Lower leg skin (tissue), 3 donors: ENCODE results near the gene ZNF816.

Source experiments
- CTCF ChIP-seq, 3 donors: fragments of 450-650 bp; IDR thresholded peaks; one replicate each; pipeline ENCODE4 v1.5.1; 2016; ENCODE audit warnings: antibody characterized with exemption in 3 of 3, mild to moderate bottlenecking in 3 of 3, moderate library complexity in 2 of 3
- POLR2A ChIP-seq, 2 donors: fragments of 450-650 bp; IDR thresholded peaks; one replicate each; pipeline ENCODE4 v1.6.1; 2016 to 2017; ENCODE audit warnings: antibody characterized with exemption in 2 of 2, mild to moderate bottlenecking in 1 of 2, moderate library complexity in 1 of 2

GRCh38 chr19:52992109-52993004 is 29.7 kb upstream of the ZNF816 start:
- no peak for TF ChIP-seq POLR2A (IDR thresholded peaks at IDR 0.05)
- no peak for TF ChIP-seq CTCF (IDR thresholded peaks at IDR 0.05)
